Fibroblast of peridontal ligament (primary cell): Measurements from ENCODE around the gene BABAM2.
"Not testable (repeated sequence)": the region's sequence is repeated elsewhere in the genome, so short reads cannot be mapped to it uniquely, and the experiment has no call there.

Experiments
- DNase-seq: peaks from one replicate; pipeline ENCODE4 v3.0.0-alpha.2; 2010; ENCODE audit errors: extremely low read depth

Gene BABAM2

GRCh38 chr2:27890146-27890923 lies at the start of gene BABAM2, which contains the start of gene RBKS:
Gene BABAM2 (plus strand): TSS chr2:27890729. CDS start chr2:27894557, 3,828 bp downstream.
Gene RBKS (minus strand): TSS chr2:27890387. CDS start chr2:27890345, 42 bp downstream.
- peak; percentile 76 for DNase-seq

- no peak for DNase-seq
Measured at GRCh38 chr2:27842894-27843293, 47.6 kb upstream of the BABAM2 start.

- no peak for DNase-seq
Measured at GRCh38 chr2:27843992-27844391, 46.5 kb upstream of the BABAM2 start.

- peak; percentile 23 for DNase-seq
Measured at GRCh38 chr2:27844821-27845255, 45.7 kb upstream of the BABAM2 start.

- peak; percentile 38 for DNase-seq
Measured at GRCh38 chr2:27847333-27847732, 43.2 kb upstream of the BABAM2 start.

GRCh38 chr2:27849558-27850205 lies 40.8 kb upstream of the BABAM2 start:
- peak; percentile 79 for DNase-seq

- DNase-seq: no peak
Measured at GRCh38 chr2:27852691-27853090, 37.8 kb upstream of the BABAM2 start.

- DNase-seq: no peak
Measured at GRCh38 chr2:27854229-27854862, 36.2 kb upstream of the BABAM2 start.

- peak; percentile 74 for DNase-seq
Measured at GRCh38 chr2:27855476-27855875, 35.1 kb upstream of the BABAM2 start.

GRCh38 chr2:27856386-27856785 lies 34.1 kb upstream of the BABAM2 start:
- peak; percentile 65 for DNase-seq

- DNase-seq: no peak
Measured at GRCh38 chr2:27856956-27857355, 33.6 kb upstream of the BABAM2 start.

- peak; percentile 33 for DNase-seq
Measured at GRCh38 chr2:27857417-27858172, 32.9 kb upstream of the BABAM2 start.

- DNase-seq: peak; percentile 92
Measured at GRCh38 chr2:27860111-27860510, 30.4 kb upstream of the BABAM2 start.

GRCh38 chr2:27863146-27863545 lies 27.4 kb upstream of the BABAM2 start:
- DNase-seq: no peak

GRCh38 chr2:27863955-27864354 lies 26.6 kb upstream of the BABAM2 start:
- not testable (repeated sequence) for DNase-seq

GRCh38 chr2:27866237-27866636 lies 24.3 kb upstream of the BABAM2 start:
- DNase-seq: no peak

GRCh38 chr2:27869763-27870162 lies 20.8 kb upstream of the BABAM2 start:
- DNase-seq: no peak

- no peak for DNase-seq
Measured at GRCh38 chr2:27870724-27871123, 19.8 kb upstream of the BABAM2 start.

- no peak for DNase-seq
Measured at GRCh38 chr2:27871802-27872201, 18.7 kb upstream of the BABAM2 start.

- no peak for DNase-seq
Measured at GRCh38 chr2:27873091-27873490, 17.4 kb upstream of the BABAM2 start.

GRCh38 chr2:27875089-27875881 lies 15.2 kb upstream of the BABAM2 start:
- no peak for DNase-seq
